HEK293 (cell line): Measurements from ENCODE around the gene XYLB.

Experiments
- SP2 ChIP-seq: fragments of 450-650 bp; formaldehyde crosslinking; IDR thresholded peaks from 2 replicates; pipeline ENCODE4 v1.5.1; 2016; ENCODE audit warnings: missing biosample characterization, missing genetic modification characterization
- YY1 ChIP-seq: fragments of 450-650 bp; formaldehyde crosslinking; IDR thresholded peaks from 2 replicates; pipeline ENCODE4 v1.5.1; 2018; ENCODE audit warnings: missing biosample characterization, missing genetic modification characterization
- ZFP69B ChIP-seq: fragments of 450-650 bp; formaldehyde crosslinking; IDR thresholded peaks from 2 replicates; pipeline ENCODE4 v1.5.1; 2016; ENCODE audit warnings: missing biosample characterization, missing genetic modification characterization
- ZNF350 ChIP-seq: fragments of 450-650 bp; formaldehyde crosslinking; IDR thresholded peaks from 2 replicates; pipeline ENCODE4 v1.5.0; 2017; ENCODE audit warnings: missing biosample characterization, mild to moderate bottlenecking, missing genetic modification characterization
- ZNF394 ChIP-seq: fragments of 450-650 bp; formaldehyde crosslinking; IDR thresholded peaks from 2 replicates; pipeline ENCODE4 v1.5.1; 2016; ENCODE audit warnings: missing biosample characterization, missing genetic modification characterization, mild to moderate bottlenecking, moderate library complexity, borderline replicate concordance
- ZNF501 ChIP-seq: fragments of 450-650 bp; formaldehyde crosslinking; IDR thresholded peaks from 2 replicates; pipeline ENCODE4 v1.5.1; 2016; ENCODE audit warnings: missing biosample characterization, missing genetic modification characterization
- ZNF555 ChIP-seq: fragments of 450-650 bp; formaldehyde crosslinking; conservative IDR thresholded peaks from 2 replicates; pipeline ENCODE4 v1.5.1; 2017; ENCODE audit warnings: missing biosample characterization, mild to moderate bottlenecking, missing genetic modification characterization, inconsistent platforms
- ZNF561 ChIP-seq: fragments of 450-650 bp; IDR thresholded peaks from 2 replicates; pipeline ENCODE4 v1.5.1; 2018; ENCODE audit warnings: missing biosample characterization, missing genetic modification characterization, borderline replicate concordance
- ZNF76 ChIP-seq: fragments of 450-650 bp; formaldehyde crosslinking; IDR thresholded peaks from 2 replicates; pipeline ENCODE4; 2016; ENCODE audit warnings: low read depth, missing biosample characterization, missing genetic modification characterization, borderline replicate concordance
- ZNF785 ChIP-seq: fragments of 450-650 bp; formaldehyde crosslinking; IDR thresholded peaks from 2 replicates; pipeline ENCODE4 v1.5.1; 2016; ENCODE audit warnings: missing biosample characterization, missing genetic modification characterization
- TF ChIP-seq, protein P1 (sequence below): fragments of 450-650 bp; formaldehyde crosslinking; IDR thresholded peaks from 2 replicates; pipeline ENCODE4 v1.5.1; 2016; ENCODE audit warnings: missing biosample characterization, missing genetic modification characterization
- TF ChIP-seq, protein P2 (sequence below): fragments of 450-650 bp; formaldehyde crosslinking; IDR thresholded peaks from 2 replicates; pipeline ENCODE4 v1.5.1; 2016; ENCODE audit warnings: missing biosample characterization, missing genetic modification characterization

DNA sequence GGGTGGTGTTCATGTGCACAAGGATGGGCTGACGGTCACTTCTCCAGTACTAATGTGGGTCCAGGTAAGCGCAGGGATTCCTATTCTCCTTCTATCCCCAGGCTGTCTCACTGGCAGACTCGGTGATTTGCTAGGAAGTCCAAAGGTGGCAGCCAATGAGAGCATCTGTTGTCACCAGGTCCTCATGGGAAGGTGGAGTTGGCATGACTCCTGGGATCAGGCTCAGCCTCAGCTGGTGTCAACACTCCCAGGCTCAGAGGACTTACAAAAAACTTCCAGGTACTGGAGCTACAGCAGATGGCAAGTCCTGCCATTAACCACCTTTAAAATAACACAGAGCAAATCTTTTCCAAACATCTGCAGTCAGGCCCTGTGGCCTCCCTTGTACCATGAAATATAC is 13.8 kb downstream of the XYLB start:
- TF ChIP-seq, protein P1, sequence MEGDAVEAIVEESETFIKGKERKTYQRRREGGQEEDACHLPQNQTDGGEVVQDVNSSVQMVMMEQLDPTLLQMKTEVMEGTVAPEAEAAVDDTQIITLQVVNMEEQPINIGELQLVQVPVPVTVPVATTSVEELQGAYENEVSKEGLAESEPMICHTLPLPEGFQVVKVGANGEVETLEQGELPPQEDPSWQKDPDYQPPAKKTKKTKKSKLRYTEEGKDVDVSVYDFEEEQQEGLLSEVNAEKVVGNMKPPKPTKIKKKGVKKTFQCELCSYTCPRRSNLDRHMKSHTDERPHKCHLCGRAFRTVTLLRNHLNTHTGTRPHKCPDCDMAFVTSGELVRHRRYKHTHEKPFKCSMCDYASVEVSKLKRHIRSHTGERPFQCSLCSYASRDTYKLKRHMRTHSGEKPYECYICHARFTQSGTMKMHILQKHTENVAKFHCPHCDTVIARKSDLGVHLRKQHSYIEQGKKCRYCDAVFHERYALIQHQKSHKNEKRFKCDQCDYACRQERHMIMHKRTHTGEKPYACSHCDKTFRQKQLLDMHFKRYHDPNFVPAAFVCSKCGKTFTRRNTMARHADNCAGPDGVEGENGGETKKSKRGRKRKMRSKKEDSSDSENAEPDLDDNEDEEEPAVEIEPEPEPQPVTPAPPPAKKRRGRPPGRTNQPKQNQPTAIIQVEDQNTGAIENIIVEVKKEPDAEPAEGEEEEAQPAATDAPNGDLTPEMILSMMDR (tag by site-specific recombination): no peak
- TF ChIP-seq YY1: no peak
- no peak for TF ChIP-seq ZNF501 (tag by site-specific recombination)
- no peak for TF ChIP-seq ZNF350
- TF ChIP-seq ZNF785: no peak
- no peak for TF ChIP-seq ZFP69B
- no peak for TF ChIP-seq ZNF394
- TF ChIP-seq ZNF555 (tag by site-specific recombination): no peak
- TF ChIP-seq ZNF76 (tag by site-specific recombination): no peak
- TF ChIP-seq, protein P2, sequence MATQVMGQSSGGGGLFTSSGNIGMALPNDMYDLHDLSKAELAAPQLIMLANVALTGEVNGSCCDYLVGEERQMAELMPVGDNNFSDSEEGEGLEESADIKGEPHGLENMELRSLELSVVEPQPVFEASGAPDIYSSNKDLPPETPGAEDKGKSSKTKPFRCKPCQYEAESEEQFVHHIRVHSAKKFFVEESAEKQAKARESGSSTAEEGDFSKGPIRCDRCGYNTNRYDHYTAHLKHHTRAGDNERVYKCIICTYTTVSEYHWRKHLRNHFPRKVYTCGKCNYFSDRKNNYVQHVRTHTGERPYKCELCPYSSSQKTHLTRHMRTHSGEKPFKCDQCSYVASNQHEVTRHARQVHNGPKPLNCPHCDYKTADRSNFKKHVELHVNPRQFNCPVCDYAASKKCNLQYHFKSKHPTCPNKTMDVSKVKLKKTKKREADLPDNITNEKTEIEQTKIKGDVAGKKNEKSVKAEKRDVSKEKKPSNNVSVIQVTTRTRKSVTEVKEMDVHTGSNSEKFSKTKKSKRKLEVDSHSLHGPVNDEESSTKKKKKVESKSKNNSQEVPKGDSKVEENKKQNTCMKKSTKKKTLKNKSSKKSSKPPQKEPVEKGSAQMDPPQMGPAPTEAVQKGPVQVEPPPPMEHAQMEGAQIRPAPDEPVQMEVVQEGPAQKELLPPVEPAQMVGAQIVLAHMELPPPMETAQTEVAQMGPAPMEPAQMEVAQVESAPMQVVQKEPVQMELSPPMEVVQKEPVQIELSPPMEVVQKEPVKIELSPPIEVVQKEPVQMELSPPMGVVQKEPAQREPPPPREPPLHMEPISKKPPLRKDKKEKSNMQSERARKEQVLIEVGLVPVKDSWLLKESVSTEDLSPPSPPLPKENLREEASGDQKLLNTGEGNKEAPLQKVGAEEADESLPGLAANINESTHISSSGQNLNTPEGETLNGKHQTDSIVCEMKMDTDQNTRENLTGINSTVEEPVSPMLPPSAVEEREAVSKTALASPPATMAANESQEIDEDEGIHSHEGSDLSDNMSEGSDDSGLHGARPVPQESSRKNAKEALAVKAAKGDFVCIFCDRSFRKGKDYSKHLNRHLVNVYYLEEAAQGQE (tag by site-specific recombination): no peak
- TF ChIP-seq SP2: no peak
- TF ChIP-seq ZNF561 (tag by site-specific recombination): no peak
